ENCODE data around the gene PRSS1. TPM values are rescaled to one million over a fixed set of nuclear protein-coding genes. Genes with fewer than 3 reads are reported as not detected.

PRSS1 gene
- total and polyA plus RNA-seq, 2 of the 8 experiments (the other 6 are each of a cell fraction or from before 2014, with no cell fraction given), result 0.09 TPM; not detected in 1

DNA sequence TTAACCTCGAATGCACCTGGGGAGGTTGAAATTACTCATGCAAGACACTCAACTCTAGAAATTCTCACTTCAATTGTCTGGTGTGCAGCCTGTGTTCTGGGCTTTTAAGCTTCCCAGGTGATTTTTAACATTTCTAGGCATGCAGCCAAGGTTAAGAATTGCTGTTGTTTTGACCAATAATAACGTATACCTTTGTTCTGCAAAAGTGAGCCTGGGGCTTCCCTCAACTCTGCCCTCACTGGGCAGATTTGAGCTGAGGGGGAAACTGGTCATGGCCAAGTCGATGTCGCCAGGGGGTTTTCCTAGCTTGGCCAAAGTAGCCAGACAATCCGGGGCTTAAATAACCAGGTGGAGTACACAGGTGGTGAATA, 22.1 kb downstream of the PRSS1 start:
- H4K8ac ChIP-seq (ENCODE audit: extremely low read depth, insufficient read depth, low read length), result no peak overlapping the region
- ChIA-PET CTCF (ENCODE audit: partially characterized antibody) (interaction anchor here (0.8 to 9.3 kb wide), 11 partner anchors 9 to 385 kb away, joined by 3 to 73 read pairs (median 4); no protein-coding TSS in a partner anchor), POLR2A (ENCODE audit: partially characterized antibody) (no interaction called here)
- no peak overlapping the region for H3K18ac ChIP-seq (ENCODE audit: extremely low read depth, low read length)
- H3K27ac ChIP-seq (ENCODE audit: low read depth, low read length), result no peak overlapping the region
- no peaks in the 10 kb centered on the region for H3K79me2 ChIP-seq (ENCODE audit: control insufficient read depth in 1 of 2, insufficient read depth in 2 of 2, low read length in 2 of 2)
- H2BK12ac ChIP-seq (ENCODE audit: low read depth, low read length), result no peak overlapping the region
- H3K79me1 ChIP-seq (ENCODE audit: low read depth, low read length), result no peaks in the 10 kb centered on the region
- no peak overlapping the region for H3K4me3 ChIP-seq (ENCODE audit: extremely low read depth in 1 of 4, insufficient read depth in 2 of 4, low read depth in 3 of 4, low read length in 4 of 4)
- no peak for FAIRE-seq
- H3K56ac ChIP-seq (replicated peaks; ENCODE audit: insufficient read length, low read depth, low read length), result no peak overlapping the region
- no peak overlapping the region for H2BK5ac ChIP-seq (ENCODE audit: low read depth, low read length)
- H3K27me3 ChIP-seq (replicated peaks in 1 of 4; ENCODE audit: control insufficient read depth in 3 of 4, extremely low read depth in 1 of 4, insufficient read depth in 3 of 4, low read length in 3 of 4), result no peaks in the 10 kb centered on the region
- H3K14ac ChIP-seq (ENCODE audit: insufficient read length), result no peak overlapping the region
- DNase-seq (ENCODE audit: low read depth in 1 of 2, low spot score in 2 of 2), result no peak
- no peaks in the 10 kb centered on the region for H3K9me3 ChIP-seq (ENCODE audit: insufficient read depth in 2 of 2, low read depth in 1 of 2, low read length in 1 of 2)
- H2AK5ac ChIP-seq (ENCODE audit: low read depth, low read length), result no peak overlapping the region
- WGBS, 2 experiments (ENCODE audit: extremely low coverage in 1 of 2, insufficient coverage in 1 of 2, insufficient read length in 1 of 2, insufficient replicate concordance in 2 of 2, low coverage in 1 of 2, low lambda C conversion rate in 2 of 2, missing lambda C conversion rate in 1 of 2), result 75% methylated on average over 5 of the region's 5 CpGs; no CpG with 5 or more reads in 1 of the 2 experiments
- H4K5ac ChIP-seq (ENCODE audit: insufficient read length, low read depth, low read length), result no peak overlapping the region
- no peak overlapping the region for H4K91ac ChIP-seq (replicated peaks; ENCODE audit: insufficient read length, low read length)
- no peak overlapping the region for H3K9ac ChIP-seq (replicated peaks in 1 of 4; ENCODE audit: extremely low read depth in 1 of 4, low read depth in 3 of 4, low read length in 3 of 4)
- no peaks in the 10 kb centered on the region for H4K20me1 ChIP-seq (replicated peaks in 1 of 2; ENCODE audit: control insufficient read depth in 1 of 2, insufficient read depth in 2 of 2, low read length in 2 of 2)
- H3K4me1 ChIP-seq (replicated peaks in 1 of 4; ENCODE audit: control insufficient read depth in 3 of 4, insufficient read depth in 4 of 4, low read length in 3 of 4), result no peaks in the 10 kb centered on the region
- no peak overlapping the region for H2BK120ac ChIP-seq (replicated peaks; ENCODE audit: low read depth, low read length)
- TF ChIP-seq POU5F1 (IDR thresholded peaks at IDR 0.05; ENCODE audit: low read depth, low read length), result no peak
- TF ChIP-seq HDAC6 (IDR thresholded peaks at IDR 0.05; ENCODE audit: low read depth, low read length), result no peak
- no peak for TF ChIP-seq RXRA (IDR thresholded peaks at IDR 0.05; ENCODE audit: insufficient read depth, low read depth, low read length)
- TF ChIP-seq MAFK (IDR thresholded peaks at IDR 0.05; ENCODE audit: low read depth, low read length), result no peak
- TF ChIP-seq EP300 (IDR thresholded peaks at IDR 0.05; ENCODE audit: borderline replicate concordance in 1 of 2, low read depth in 2 of 2, low read length in 2 of 2), result no peak
- no peak for TF ChIP-seq EZH2 (IDR thresholded peaks at IDR 0.05; ENCODE audit: low read depth, low read length, severe bottlenecking)
- TF ChIP-seq JUN (IDR thresholded peaks at IDR 0.05; ENCODE audit: low read depth, low read length), result no peak
- TF ChIP-seq SP1 (IDR thresholded peaks at IDR 0.05; ENCODE audit: low read depth, low read length), result no peak
- no peak for TF ChIP-seq TEAD4 (IDR thresholded peaks at IDR 0.05; ENCODE audit: low read depth, low read length)
- TF ChIP-seq TBP (IDR thresholded peaks at IDR 0.05; ENCODE audit: low read depth, low read length), result no peak
- TF ChIP-seq JUND (IDR thresholded peaks at IDR 0.05; ENCODE audit: low read length), result no peak
- TF ChIP-seq POLR2AphosphoS5 (IDR thresholded peaks at IDR 0.05; ENCODE audit: low read depth, low read length), result no peak
- TF ChIP-seq POLR2A (IDR thresholded peaks at IDR 0.05; ENCODE audit: control extremely low read depth in 1 of 2, low read depth in 2 of 2, low read length in 2 of 2), result no peak
- no peaks in the 10 kb centered on the region for H3K23me2 ChIP-seq (ENCODE audit: low read depth, low read length)
- no peak overlapping the region for H2BK15ac ChIP-seq (ENCODE audit: low read length)
- no peak overlapping the region for H2BK20ac ChIP-seq (ENCODE audit: low read length)
- H3K4me2 ChIP-seq (ENCODE audit: insufficient read depth in 1 of 2, low read depth in 2 of 2, low read length in 2 of 2), result no peak overlapping the region
- no peak overlapping the region for H3K4ac ChIP-seq (replicated peaks; ENCODE audit: insufficient read length, low read depth, low read length)
- no peak overlapping the region for H3K23ac ChIP-seq (ENCODE audit: insufficient read length)
- H2AFZ ChIP-seq (ENCODE audit: low read length), result no peak overlapping the region
- no peaks in the 10 kb centered on the region for H3K36me3 ChIP-seq (ENCODE audit: control insufficient read depth in 2 of 4, insufficient read depth in 4 of 4, low read length in 3 of 4)

All from H1 (cell line).